GM19463 (cell line): ENCODE measurements around the gene KLRC4.
"Not testable (repeated sequence)": the region's sequence is repeated elsewhere in the genome, so short reads cannot be mapped to it uniquely, and the experiment has no call there.

Experiments
- ATAC-seq: cut with Tn5 transposase; IDR thresholded peaks from one replicate; pipeline ENCODE4 v1.9.1; 2021; ENCODE audit warnings: mild to moderate bottlenecking, moderate library complexity; ENCODE audit not compliant: unreplicated experiment

The KLRC4 gene, protein sequence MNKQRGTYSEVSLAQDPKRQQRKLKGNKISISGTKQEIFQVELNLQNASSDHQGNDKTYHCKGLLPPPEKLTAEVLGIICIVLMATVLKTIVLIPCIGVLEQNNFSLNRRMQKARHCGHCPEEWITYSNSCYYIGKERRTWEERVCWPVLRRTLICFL

GRCh38 chr12:10409392-10409791 is at the start of gene KLRC4:
TSS of gene KLRC4 (minus strand) at chr12:10409757. CDS start at chr12:10409575, 182 bp downstream.
- ATAC-seq, result no peak

- no peak for ATAC-seq
These were observed 48.2 kb upstream of the KLRC4 start for GRCh38 chr12:10457760-10458159.

DNA sequence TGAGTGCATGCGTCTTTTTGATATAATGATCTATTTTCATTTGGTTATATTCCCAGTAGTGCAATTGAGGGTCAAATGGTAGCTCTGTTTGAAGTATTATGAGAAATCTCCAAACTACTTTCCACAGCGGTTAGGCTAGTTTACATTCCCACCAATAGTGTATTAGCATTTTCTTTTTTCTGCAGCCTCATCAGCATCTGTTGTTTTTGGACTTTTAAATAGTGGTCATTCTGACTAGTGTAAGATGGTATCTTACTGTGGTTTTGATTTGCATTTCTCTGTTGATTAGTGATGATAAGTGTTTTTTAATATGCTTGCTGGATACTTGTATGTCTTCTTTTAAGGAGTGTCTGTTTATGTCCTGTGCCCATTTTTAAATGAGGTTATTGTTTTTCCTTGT is 47.3 kb upstream of the KLRC4 start:
- no peak for ATAC-seq

- ATAC-seq, result no peak
These were observed 46.2 kb upstream of the KLRC4 start for GRCh38 chr12:10455766-10456165.

DNA sequence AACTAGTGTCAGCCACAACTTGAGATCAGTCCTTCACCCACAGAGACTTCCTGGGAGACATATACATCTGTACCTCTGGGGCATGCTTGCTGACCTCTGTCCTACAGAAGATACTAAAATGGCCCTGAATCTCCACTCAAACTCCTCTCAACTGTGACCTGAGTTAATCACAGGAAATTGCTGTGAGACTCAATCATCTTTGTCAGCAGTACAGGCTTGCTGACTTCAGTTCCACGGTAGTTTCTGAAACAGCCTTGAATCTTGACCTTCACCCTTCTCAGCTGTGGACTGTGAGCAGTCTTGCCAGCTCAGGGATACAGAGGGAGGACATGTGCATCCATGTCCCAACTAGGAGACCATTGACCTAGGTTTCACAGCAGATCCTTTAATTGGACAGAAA is 45.0 kb upstream of the KLRC4 start:
- ATAC-seq, result no peak

DNA sequence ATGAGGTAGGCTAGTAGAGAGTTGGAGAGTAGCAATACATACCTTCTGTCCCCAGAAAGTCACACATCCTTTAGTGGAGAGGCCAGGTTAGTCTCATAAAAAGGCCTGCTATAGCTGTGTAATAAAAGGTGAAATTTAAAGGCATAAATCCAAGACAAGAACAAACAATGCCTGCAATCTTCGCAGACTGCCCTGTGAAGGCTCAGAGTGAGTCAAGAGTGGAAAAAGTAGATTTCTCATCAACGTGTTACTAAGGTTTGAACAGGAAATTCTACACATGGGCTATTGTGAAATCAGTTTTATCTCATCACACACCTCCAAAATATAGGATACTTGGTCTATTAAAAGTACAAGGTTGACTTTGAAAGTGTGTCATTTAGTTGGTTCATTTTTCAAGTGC is 43.6 kb upstream of the KLRC4 start, which contains the start of gene KLRC1:
TSS of gene KLRC1 (minus strand) at position 222 of the 400 bp plus-strand sequence. CDS start 2,221 bp downstream, outside the sequence.
- no peak for ATAC-seq

DNA sequence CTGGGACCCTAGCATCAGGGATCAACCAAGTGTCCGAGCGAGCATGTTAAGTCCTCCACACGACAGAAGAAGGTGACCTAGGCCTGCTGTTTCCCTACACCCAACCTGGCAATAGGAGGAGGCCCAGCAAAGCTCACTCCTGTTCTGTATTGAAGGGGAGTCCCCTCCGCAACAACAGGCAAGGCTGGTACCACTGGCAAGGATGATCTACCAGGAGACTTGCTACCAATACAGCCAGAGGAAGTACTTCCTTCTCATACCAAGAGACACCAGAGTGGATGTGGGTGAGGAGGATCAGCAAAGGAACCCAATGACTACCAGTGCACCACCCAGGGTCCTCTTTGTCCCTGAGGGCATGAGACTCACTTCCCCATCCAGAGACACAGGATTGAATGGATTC is 38.7 kb upstream of the KLRC4 start:
- no peak for ATAC-seq

GRCh38 chr12:10446052-10446451 is 36.5 kb upstream of the KLRC4 start:
- ATAC-seq, result not testable (repeated sequence)

DNA sequence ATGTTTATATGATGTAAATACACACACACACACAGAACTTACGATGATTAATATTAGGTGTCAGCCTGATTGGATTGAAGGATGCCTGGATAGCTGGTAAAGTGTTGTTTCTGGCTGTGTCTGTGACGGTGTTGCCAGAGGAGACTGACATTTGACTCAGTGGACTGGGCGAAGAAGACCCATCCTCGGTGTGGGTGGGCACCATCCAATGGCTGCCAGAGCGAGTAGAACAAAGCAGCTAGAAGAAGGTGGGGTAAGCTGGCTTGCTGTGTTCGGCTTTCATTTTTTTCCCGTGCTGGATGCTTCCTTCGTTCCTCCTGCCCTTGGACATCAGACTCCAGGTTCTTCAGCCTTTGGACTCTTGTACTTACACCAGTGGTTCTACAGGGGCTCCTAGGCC is 31.6 kb upstream of the KLRC4 start:
- ATAC-seq, result not testable (repeated sequence)

- ATAC-seq, result not testable (repeated sequence)
These were observed 30.2 kb upstream of the KLRC4 start for GRCh38 chr12:10439608-10440274.

DNA sequence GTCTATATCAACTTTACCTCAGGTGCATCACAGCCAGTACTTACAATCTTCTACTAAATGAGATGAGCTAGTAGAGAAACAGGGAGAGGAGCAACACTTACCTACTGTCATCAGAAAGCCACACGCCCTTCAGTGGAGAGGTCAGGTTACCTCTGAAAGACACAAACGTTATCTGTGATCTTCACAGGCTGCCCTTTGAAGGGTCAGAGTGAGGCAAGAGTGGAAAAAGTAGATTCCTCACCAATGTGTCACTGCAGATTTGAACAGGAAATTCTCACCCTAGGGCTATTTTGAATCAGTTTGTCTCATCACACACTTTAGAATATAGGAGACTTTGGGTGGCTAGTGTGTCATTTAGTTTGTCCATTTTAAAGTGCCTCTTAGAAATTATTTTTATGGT is 28.0 kb upstream of the KLRC4 start:
- not testable (repeated sequence) for ATAC-seq

- ATAC-seq, result not testable (repeated sequence)
These were observed 26.3 kb upstream of the KLRC4 start, which contains the start of gene KLRC2 for GRCh38 chr12:10435816-10436215. TSS of gene KLRC2 (minus strand) at chr12:10436010. CDS start at chr12:10435986, 24 bp downstream.

- not testable (repeated sequence) for ATAC-seq
These were observed 21.1 kb upstream of the KLRC4 start for GRCh38 chr12:10430623-10431022.

- ATAC-seq, result not testable (repeated sequence)
These were observed 16.4 kb upstream of the KLRC4 start for GRCh38 chr12:10425938-10426337.

DNA sequence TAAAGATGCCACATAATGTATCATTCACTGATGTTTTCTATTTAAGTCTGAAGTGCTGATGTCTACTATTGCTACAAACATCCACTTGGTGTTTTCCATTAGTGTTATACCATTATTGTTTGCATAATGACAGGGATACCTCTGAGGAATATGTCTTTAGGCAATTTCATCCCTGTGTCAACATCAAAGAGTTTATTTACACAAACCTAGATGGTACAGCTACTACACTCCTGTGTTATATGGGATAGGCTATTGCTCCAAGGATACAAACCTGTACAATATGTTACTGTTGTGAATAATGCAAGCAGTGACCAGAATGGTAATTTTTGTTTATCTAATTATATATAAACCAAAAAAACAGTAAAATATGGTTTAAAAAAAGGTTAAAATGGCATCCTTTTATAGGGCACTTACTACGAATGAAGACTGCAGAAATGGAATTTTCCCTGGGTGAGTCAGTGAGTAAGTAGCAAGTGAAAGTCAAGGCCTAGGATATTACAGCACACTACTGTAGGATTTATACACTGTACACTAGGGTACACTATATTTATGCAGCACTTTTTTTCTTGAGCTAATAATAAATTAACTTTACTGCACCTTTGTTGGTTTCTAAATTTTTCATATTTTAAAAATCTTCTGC is 14.8 kb upstream of the KLRC4 start:
- not testable (repeated sequence) for ATAC-seq

- not testable (repeated sequence) for ATAC-seq
These were observed 12.6 kb upstream of the KLRC4 start for GRCh38 chr12:10422159-10422558.

- not testable (repeated sequence) for ATAC-seq
These were observed 10.8 kb upstream of the KLRC4 start, which contains the start of gene KLRC3 for GRCh38 chr12:10420334-10420733. TSS of gene KLRC3 (minus strand) at chr12:10420595. CDS start at chr12:10420550, 45 bp downstream.

DNA sequence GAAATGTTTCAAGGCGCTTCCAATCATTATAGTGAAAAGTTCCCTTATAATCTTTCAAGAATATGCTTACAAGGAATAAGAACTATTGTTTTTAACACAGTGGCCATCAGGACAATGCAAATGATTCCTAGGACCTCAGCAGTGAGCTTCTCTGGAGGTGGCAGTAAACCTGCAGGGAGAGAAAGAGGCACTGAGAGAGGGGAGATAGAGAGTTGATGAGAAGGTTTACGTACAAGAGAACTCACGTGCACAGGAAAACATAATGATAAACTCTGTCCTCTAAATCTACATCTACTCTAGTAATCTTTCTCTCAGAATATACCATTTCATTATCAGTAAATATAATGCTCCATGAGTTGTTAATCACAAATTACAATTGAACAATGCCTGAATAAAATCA is 715 bp downstream of the KLRC4 start:
- no peak for ATAC-seq

- ATAC-seq, result no peak
These were observed 2.8 kb downstream of the KLRC4 start for GRCh38 chr12:10406725-10407124.

GRCh38 chr12:10405294-10405693 is 4.3 kb downstream of the KLRC4 start:
- no peak for ATAC-seq

- ATAC-seq, result no peak
These were observed 4.8 kb downstream of the KLRC4 start for GRCh38 chr12:10404798-10405197.

- no peak for ATAC-seq
These were observed 8.7 kb downstream of the KLRC4 start for GRCh38 chr12:10400829-10401228.
